HG03521 (cell line): Measurements from ENCODE around the gene PCGF5.
"Not testable (repeated sequence)": the region's sequence is repeated elsewhere in the genome, so short reads cannot be mapped to it uniquely, and the experiment has no call there.

ENCODE experiments used
- ATAC-seq: cut with Tn5 transposase; IDR thresholded peaks from one replicate; pipeline ENCODE4 v1.9.1; 2021; ENCODE audit warnings: mild to moderate bottlenecking, moderate library complexity; ENCODE audit not compliant: unreplicated experiment

The PCGF5 gene

GRCh38 chr10:91271886-91272285 lies 51.4 kb downstream of the PCGF5 start:
- ATAC-seq = no peak

GRCh38 chr10:91284486-91285090 lies 64.1 kb downstream of the PCGF5 start:
- ATAC-seq = no peak

GRCh38 chr10:91286572-91286971 lies 66.1 kb downstream of the PCGF5 start:
- ATAC-seq = no peak

GRCh38 chr10:91287276-91287675 lies 66.8 kb downstream of the PCGF5 start:
- ATAC-seq = no peak

- ATAC-seq = no peak
Observed at GRCh38 chr10:91287912-91288311, 67.4 kb downstream of the PCGF5 start.

- no peak for ATAC-seq
Observed at GRCh38 chr10:91289305-91289704, 68.8 kb downstream of the PCGF5 start.

GRCh38 chr10:91290607-91291006 lies 70.1 kb downstream of the PCGF5 start:
- ATAC-seq = no peak

- ATAC-seq = no peak
Observed at GRCh38 chr10:91294134-91294906, 73.9 kb downstream of the PCGF5 start.

GRCh38 chr10:91295346-91295745 lies 74.9 kb downstream of the PCGF5 start:
- no peak for ATAC-seq

GRCh38 chr10:91296471-91296870 lies 76.0 kb downstream of the PCGF5 start:
- no peak for ATAC-seq

- ATAC-seq = peak; percentile 86
Observed at GRCh38 chr10:91298224-91298871, 77.9 kb downstream of the PCGF5 start.

- no peak for ATAC-seq
Observed at GRCh38 chr10:91299999-91300575, 79.6 kb downstream of the PCGF5 start.

GRCh38 chr10:91302946-91303345 lies 82.5 kb downstream of the PCGF5 start:
- not testable (repeated sequence) for ATAC-seq

- not testable (repeated sequence) for ATAC-seq
Observed at GRCh38 chr10:91305979-91306378, 85.5 kb downstream of the PCGF5 start.

- no peak for ATAC-seq
Observed at GRCh38 chr10:91307489-91307888, 87.0 kb downstream of the PCGF5 start.

GRCh38 chr10:91309711-91310110 lies 89.2 kb downstream of the PCGF5 start:
- ATAC-seq = no peak

- no peak for ATAC-seq
Observed at GRCh38 chr10:91311601-91312381, 91.3 kb downstream of the PCGF5 start.

GRCh38 chr10:91312382-91312733 lies 91.9 kb downstream of the PCGF5 start:
- no peak for ATAC-seq

GRCh38 chr10:91313796-91314485 lies 93.5 kb downstream of the PCGF5 start:
- ATAC-seq = no peak

- no peak for ATAC-seq
Observed at GRCh38 chr10:91316486-91316885, 96.0 kb downstream of the PCGF5 start.
